ENCODE measurements around the gene ZMYM1. TPM values are rescaled to one million over a fixed set of nuclear protein-coding genes. Genes with fewer than 3 reads are reported as not detected.
A peak's percentile ranks its signal among the peaks of the same experiment; 100 is the strongest.
"Not testable (repeated sequence)": the region's sequence is repeated elsewhere in the genome, so short reads cannot be mapped to it uniquely, and the experiment has no call there.

Gene ZMYM1
- polyA plus RNA-seq, 2 donors, result 3.1 to 7.8 TPM

DNA sequence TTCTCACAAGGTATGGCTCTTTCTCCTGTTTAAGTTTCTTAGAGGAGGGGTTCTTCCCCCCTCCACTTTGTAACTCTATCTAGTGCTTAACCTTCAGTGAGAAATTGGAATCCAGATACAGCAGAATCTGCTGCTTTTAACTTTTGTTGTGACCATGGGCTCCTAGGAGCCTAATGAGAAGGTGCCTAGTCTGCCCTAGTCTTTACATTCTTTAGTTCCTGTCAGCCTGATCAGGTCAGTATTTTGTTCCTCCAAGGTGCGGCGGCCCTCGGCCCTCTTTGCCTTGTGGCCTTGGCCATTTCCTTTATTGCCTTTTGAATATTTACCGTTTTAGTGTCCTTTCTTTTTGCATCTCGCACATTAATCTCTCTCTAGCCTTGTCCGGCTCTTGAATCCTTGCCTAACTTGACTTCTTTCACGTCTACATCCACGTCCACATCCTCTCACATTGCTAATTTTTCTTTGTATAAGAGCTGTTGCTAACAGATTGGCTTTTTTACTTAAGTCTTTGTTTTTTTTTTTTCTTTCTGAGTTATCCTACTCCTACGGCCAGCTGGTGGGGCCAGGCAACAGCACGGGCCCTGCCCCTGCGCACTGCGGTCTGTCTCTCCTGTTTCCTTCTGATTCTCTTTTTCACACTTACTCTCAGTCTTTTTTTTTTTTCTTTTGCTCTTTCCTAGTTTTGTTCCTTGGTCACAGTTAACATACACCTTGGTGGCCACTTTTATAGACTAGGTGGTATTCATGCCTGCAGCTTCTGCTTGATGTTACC is 64.7 kb downstream of the ZMYM1 start:
- Histone ChIP-seq H3K36me3 (ENCODE audit: control insufficient read depth in 2 of 2, insufficient read depth in 2 of 2, low read length in 1 of 2) (no peaks in the 10 kb centered on the region), H3K4me3 (ENCODE audit: low read depth in 1 of 2, low read length in 2 of 2) (no peak overlapping the region), H3K4me1 (ENCODE audit: control insufficient read depth in 2 of 2, insufficient read depth in 2 of 2, low read length in 1 of 2) (peaks cover 0 to 5% of the 10 kb centered on the region in 2 donors), H3K27me3 (ENCODE audit: control insufficient read depth in 1 of 2, insufficient read depth in 2 of 2, low read length in 2 of 2) (no peaks in the 10 kb centered on the region), H3K27ac (ENCODE audit: low read depth in 2 of 2, low read length in 1 of 2) (no peak overlapping the region), H3K9me3 (ENCODE audit: control insufficient read depth in 2 of 2, insufficient read depth in 1 of 2, low read depth in 1 of 2, low read length in 1 of 2) (no peaks in the 10 kb centered on the region)
- 57 to 66% methylated on average over 12 of the region's 12 CpGs for WGBS, 2 donors

DNA sequence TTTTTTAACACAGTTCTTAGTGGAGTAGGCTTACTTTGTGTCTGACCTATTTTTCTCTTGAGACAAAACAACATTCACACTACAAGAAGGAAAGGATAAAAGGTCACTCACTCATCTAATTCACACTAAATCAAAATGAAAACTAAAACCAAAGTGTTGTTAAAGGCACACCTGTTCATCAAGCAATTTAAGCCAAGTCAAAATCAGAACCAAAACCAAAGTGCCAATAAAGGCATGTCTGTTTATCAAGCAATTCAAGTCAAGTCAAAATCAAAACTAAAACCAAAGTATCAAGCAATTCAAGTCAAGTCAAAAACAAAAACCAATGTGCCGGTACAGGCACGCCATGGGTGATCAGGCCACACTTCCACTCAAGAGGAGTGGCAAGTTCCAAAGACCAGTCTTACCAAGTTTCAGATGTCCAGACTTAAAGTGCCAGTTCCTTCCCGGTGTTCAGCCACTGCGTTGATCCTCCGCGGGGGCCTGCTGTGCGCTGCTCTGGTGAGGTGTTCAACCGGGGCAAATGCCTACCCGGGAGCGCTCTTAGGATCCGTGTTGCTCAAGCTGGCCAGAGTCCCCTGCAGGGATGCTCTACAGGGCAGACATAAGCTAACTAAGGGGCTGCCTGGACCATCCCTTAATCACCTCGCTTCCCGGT is 66.8 kb downstream of the ZMYM1 start:
- 44 to 53% methylated on average over 13 of the region's 13 CpGs for WGBS, 2 donors
- Histone ChIP-seq H3K4me3 (ENCODE audit: low read depth in 1 of 2, low read length in 2 of 2) (peak overlapping the region; percentile 22 to 29), H3K27ac (ENCODE audit: low read depth in 2 of 2, low read length in 1 of 2) (peak overlapping the region in 1 of 2 donors; percentile 2)
- not testable (repeated sequence) for H3K36me3 ChIP-seq (ENCODE audit: control insufficient read depth in 2 of 2, insufficient read depth in 2 of 2, low read length in 1 of 2); H3K4me1 ChIP-seq (ENCODE audit: control insufficient read depth in 2 of 2, insufficient read depth in 2 of 2, low read length in 1 of 2); H3K9me3 ChIP-seq (ENCODE audit: control insufficient read depth in 2 of 2, insufficient read depth in 1 of 2, low read depth in 1 of 2, low read length in 1 of 2); H3K27me3 ChIP-seq (ENCODE audit: control insufficient read depth in 1 of 2, insufficient read depth in 2 of 2, low read length in 2 of 2)

DNA sequence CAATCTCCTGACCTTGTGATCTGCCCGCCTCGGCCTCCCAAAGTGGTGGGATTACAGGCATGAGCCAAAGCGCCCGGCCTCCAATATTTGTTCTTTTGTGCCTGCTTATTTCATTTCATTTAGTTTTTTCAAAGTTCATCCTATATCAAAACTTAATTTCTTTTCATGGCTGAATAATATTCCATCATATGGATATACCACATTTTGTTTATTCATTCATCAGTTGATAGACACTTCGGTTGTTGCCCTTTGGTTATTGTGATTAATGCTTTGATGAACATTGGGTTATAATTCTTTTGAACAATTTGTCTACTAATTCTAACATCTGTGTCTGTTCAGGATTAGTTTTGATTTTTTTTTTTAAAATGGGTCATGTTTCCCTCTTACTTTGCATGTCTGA is 72.0 kb downstream of the ZMYM1 start:
- peaks cover 0 to 1% of the 10 kb centered on the region in 2 donors for H3K4me1 ChIP-seq (ENCODE audit: control insufficient read depth in 2 of 2, insufficient read depth in 2 of 2, low read length in 1 of 2)
- 94 to 98% methylated on average over 5 of the region's 5 CpGs for WGBS, 2 donors
- H3K9me3 ChIP-seq (ENCODE audit: control insufficient read depth in 2 of 2, insufficient read depth in 1 of 2, low read depth in 1 of 2, low read length in 1 of 2), result no peaks in the 10 kb centered on the region
- no peak overlapping the region for H3K4me3 ChIP-seq (ENCODE audit: low read depth in 1 of 2, low read length in 2 of 2)
- no peaks in the 10 kb centered on the region for H3K27me3 ChIP-seq (ENCODE audit: control insufficient read depth in 1 of 2, insufficient read depth in 2 of 2, low read length in 2 of 2)
- H3K27ac ChIP-seq (ENCODE audit: low read depth in 2 of 2, low read length in 1 of 2), result no peak overlapping the region
- H3K36me3 ChIP-seq (ENCODE audit: control insufficient read depth in 2 of 2, insufficient read depth in 2 of 2, low read length in 1 of 2), result no peaks in the 10 kb centered on the region

DNA sequence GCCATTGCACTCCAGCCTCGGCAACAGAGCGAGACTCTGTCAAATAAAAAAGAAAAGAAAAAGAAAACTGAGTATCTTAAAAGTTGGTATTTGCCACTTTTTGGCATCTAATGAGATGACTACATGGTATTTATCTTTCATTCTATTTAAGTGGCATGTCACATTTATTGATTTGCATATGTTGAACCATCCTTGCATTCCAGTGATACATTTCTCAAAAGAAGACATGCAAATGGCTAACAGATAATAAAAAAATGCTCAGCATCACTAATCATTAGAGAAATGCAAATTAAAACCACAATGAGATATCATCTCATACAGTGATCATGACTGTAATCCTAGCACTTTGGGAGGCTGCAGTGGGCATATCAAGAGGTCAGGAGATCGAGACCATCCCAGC is 85.7 kb downstream of the ZMYM1 start:
- WGBS, 2 donors, result 97 to 99% methylated on average over 3 of the region's 3 CpGs
- Histone ChIP-seq H3K4me3 (ENCODE audit: low read depth in 1 of 2, low read length in 2 of 2) (no peak overlapping the region), H3K9me3 (ENCODE audit: control insufficient read depth in 2 of 2, insufficient read depth in 1 of 2, low read depth in 1 of 2, low read length in 1 of 2) (no peaks in the 10 kb centered on the region), H3K4me1 (ENCODE audit: control insufficient read depth in 2 of 2, insufficient read depth in 2 of 2, low read length in 1 of 2) (no peaks in the 10 kb centered on the region), H3K27me3 (ENCODE audit: control insufficient read depth in 1 of 2, insufficient read depth in 2 of 2, low read length in 2 of 2) (no peaks in the 10 kb centered on the region), H3K36me3 (ENCODE audit: control insufficient read depth in 2 of 2, insufficient read depth in 2 of 2, low read length in 1 of 2) (no peaks in the 10 kb centered on the region), H3K27ac (ENCODE audit: low read depth in 2 of 2, low read length in 1 of 2) (no peak overlapping the region)

Other genes with a start within 250 kb of the ZMYM1 start
- 10 to 100 TPM in 1 of 2 donors, 1 to 10 TPM in 1; 8.4 to 43.4 TPM for gene SMIM12, start 219.6 kb upstream of the ZMYM1 start, polyA plus RNA-seq
- gene DLGAP3, start 149.7 kb upstream of the ZMYM1 start, polyA plus RNA-seq, result under 1 TPM; 0.10 to 0.11 TPM
- 10 to 100 TPM in 1 of 2 donors, 1 to 10 TPM in 1; 7.0 to 12.1 TPM for gene TMEM35B, start 94.0 kb upstream of the ZMYM1 start, polyA plus RNA-seq
- 10 to 100 TPM in 1 of 2 donors, 1 to 10 TPM in 1; 5.9 to 12.3 TPM for gene ZMYM6, start 47.4 kb upstream of the ZMYM1 start, polyA plus RNA-seq
- gene SFPQ, start 113.8 kb downstream of the ZMYM1 start, polyA plus RNA-seq, result 100 to 1,000 TPM; 141 to 199 TPM
- gene ZMYM4, start 189.3 kb downstream of the ZMYM1 start, polyA plus RNA-seq, result 1 to 10 TPM; 6.1 to 9.0 TPM

All from esophagus (tissue), 2 donors.